ENCODE results near the gene GRIA3.
"Not testable (repeated sequence)": the region's sequence is repeated elsewhere in the genome, so short reads cannot be mapped to it uniquely, and the experiment has no call there.

Gene GRIA3

DNA sequence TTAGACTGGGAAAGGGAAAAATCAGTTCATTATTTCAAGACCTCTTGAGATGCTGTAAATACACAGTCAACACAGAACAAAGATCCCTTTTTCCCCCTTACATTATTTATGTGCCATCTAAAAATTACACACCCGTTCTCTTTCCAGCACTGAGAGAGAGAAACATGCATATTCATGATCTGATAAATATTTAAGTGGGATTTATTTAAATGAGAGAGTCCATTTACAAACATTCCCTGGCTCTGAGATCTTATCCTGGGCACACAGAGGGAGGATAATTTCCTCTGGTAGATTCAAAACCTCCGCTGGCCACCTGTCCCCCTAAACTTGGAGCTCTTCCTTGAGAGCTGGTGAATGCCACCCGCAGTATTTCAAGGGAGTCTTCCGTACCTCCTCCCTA, 88.6 kb downstream of the GRIA3 start:
- Mint-ChIP-seq H3K9me3 (no peaks in the 10 kb centered on the region), H3K36me3 (ENCODE audit: low read depth) (no peaks in the 10 kb centered on the region), H3K27ac (no peak overlapping the region), H3K4me3 (no peak overlapping the region), H3K4me1 (ENCODE audit: low read depth) (no peaks in the 10 kb centered on the region), H3K27me3 (ENCODE audit: low read depth) (no peaks in the 10 kb centered on the region)

DNA sequence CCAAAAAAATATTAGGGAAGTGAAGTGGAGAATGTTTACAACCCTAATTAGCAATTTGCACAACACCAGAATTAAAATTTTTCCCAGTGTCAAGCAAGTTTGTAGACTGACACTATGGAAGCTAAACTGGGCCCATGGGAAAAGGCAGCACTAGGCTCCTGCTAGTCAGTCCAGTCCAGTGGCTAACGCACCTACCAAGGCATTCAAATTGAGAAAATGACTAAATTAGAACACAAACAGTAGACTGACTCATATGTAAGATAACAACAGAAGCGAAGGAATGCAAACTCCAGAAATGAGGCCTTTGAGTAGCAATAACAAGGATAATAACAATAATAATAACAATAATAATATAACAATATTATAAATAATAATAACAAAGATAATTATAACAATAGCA, 90.7 kb downstream of the GRIA3 start:
- Mint-ChIP-seq H3K27me3 (ENCODE audit: low read depth) (no peaks in the 10 kb centered on the region), H3K36me3 (ENCODE audit: low read depth) (no peaks in the 10 kb centered on the region), H3K4me3 (no peak overlapping the region), H3K4me1 (ENCODE audit: low read depth) (no peaks in the 10 kb centered on the region), H3K27ac (no peak overlapping the region), H3K9me3 (no peaks in the 10 kb centered on the region)

DNA sequence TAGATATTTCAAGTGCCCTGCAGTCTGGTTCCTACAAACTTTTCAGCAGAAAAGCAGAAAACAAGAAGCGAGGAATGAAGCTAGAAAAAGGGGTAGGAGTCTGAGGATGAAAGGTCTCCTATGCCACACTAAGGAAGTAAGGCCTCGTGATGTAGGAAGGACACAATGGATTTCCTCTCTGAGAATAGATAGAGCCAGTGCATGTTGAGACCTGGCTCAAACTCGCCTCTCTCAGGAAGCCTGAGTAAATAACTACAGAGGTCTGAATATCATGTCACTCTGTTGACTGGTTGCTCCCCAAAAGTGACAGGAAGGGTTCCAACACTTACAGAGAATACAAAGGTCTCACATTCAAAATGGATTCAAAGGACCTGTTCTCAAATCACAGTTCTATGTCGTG, 93.3 kb downstream of the GRIA3 start:
- no peaks in the 10 kb centered on the region for H3K4me1 Mint-ChIP-seq (ENCODE audit: low read depth)
- no peaks in the 10 kb centered on the region for H3K9me3 Mint-ChIP-seq
- no peaks in the 10 kb centered on the region for H3K27me3 Mint-ChIP-seq (ENCODE audit: low read depth)
- no peaks in the 10 kb centered on the region for H3K36me3 Mint-ChIP-seq (ENCODE audit: low read depth)
- H3K4me3 Mint-ChIP-seq: no peak overlapping the region
- no peak overlapping the region for H3K27ac Mint-ChIP-seq

GRCh38 chrX:123277821-123278220, 93.7 kb downstream of the GRIA3 start:
- Mint-ChIP-seq H3K4me3 (no peak overlapping the region), H3K27ac (no peak overlapping the region), H3K4me1 (ENCODE audit: low read depth) (no peaks in the 10 kb centered on the region), H3K27me3 (ENCODE audit: low read depth) (no peaks in the 10 kb centered on the region), H3K9me3 (no peaks in the 10 kb centered on the region), H3K36me3 (ENCODE audit: low read depth) (no peaks in the 10 kb centered on the region)

- Mint-ChIP-seq H3K27ac (no peak overlapping the region), H3K9me3 (no peaks in the 10 kb centered on the region), H3K4me3 (no peak overlapping the region), H3K27me3 (ENCODE audit: low read depth) (no peaks in the 10 kb centered on the region), H3K4me1 (ENCODE audit: low read depth) (no peaks in the 10 kb centered on the region), H3K36me3 (ENCODE audit: low read depth) (no peaks in the 10 kb centered on the region)
These were observed 98.2 kb downstream of the GRIA3 start for GRCh38 chrX:123282241-123282640.

DNA sequence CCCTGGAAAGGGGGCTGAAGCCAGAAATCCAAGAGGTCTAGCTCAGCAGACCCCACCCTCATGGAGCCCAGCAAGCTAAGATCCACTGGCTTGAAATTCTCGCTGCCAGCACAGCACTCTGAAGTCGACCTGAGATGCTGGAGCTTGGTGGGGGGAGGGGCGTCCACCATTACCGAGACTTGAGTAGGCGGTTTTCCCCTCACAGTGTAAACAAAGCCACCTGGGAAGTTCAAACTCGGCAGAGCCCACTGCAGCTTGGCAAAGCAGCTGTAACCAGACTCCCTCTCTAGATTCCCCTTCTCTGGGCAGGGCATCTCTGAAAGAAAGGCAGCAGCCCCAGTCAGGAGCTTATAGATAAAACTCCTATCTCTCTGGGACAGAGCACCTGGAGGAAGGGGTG, 99.3 kb downstream of the GRIA3 start:
- H3K9me3 Mint-ChIP-seq; H3K27me3 Mint-ChIP-seq (ENCODE audit: low read depth); H3K27ac Mint-ChIP-seq; H3K4me3 Mint-ChIP-seq; H3K36me3 Mint-ChIP-seq (ENCODE audit: low read depth); H3K4me1 Mint-ChIP-seq (ENCODE audit: low read depth): not testable (repeated sequence)

- Mint-ChIP-seq H3K27ac (no peak overlapping the region), H3K36me3 (ENCODE audit: low read depth) (no peaks in the 10 kb centered on the region), H3K9me3 (no peaks in the 10 kb centered on the region), H3K4me3 (no peak overlapping the region), H3K4me1 (ENCODE audit: low read depth) (no peaks in the 10 kb centered on the region), H3K27me3 (ENCODE audit: low read depth) (no peaks in the 10 kb centered on the region)
These were observed 107.5 kb downstream of the GRIA3 start for GRCh38 chrX:123291623-123292022.

DNA sequence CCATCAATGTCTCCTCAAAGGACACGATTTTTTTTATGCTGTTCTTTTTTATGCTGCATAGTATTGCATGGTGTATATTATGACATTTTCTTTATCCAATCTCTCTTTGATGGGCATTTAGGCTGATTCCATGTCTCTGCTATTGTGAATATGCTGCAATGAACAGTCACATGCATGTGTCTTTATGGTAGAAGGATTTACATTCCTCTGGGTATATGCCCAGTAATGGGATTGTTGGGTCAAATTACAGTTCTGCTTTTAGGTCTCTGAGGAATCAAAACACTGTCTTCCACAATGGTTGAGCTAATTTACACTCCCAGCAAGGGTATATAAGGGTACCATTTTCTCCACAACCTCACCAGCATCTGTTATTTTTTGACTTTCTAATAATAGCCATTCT, 113.9 kb downstream of the GRIA3 start:
- Mint-ChIP-seq H3K27me3 (ENCODE audit: low read depth) (no peaks in the 10 kb centered on the region), H3K36me3 (ENCODE audit: low read depth) (no peaks in the 10 kb centered on the region), H3K4me3 (no peak overlapping the region), H3K4me1 (ENCODE audit: low read depth) (no peaks in the 10 kb centered on the region), H3K27ac (no peak overlapping the region), H3K9me3 (no peaks in the 10 kb centered on the region)

GRCh38 chrX:123303429-123303828, 119.4 kb downstream of the GRIA3 start:
- Mint-ChIP-seq H3K27ac (no peak overlapping the region), H3K4me1 (ENCODE audit: low read depth) (no peaks in the 10 kb centered on the region), H3K27me3 (ENCODE audit: low read depth) (no peaks in the 10 kb centered on the region), H3K36me3 (ENCODE audit: low read depth) (no peaks in the 10 kb centered on the region), H3K4me3 (no peak overlapping the region), H3K9me3 (no peaks in the 10 kb centered on the region)

DNA sequence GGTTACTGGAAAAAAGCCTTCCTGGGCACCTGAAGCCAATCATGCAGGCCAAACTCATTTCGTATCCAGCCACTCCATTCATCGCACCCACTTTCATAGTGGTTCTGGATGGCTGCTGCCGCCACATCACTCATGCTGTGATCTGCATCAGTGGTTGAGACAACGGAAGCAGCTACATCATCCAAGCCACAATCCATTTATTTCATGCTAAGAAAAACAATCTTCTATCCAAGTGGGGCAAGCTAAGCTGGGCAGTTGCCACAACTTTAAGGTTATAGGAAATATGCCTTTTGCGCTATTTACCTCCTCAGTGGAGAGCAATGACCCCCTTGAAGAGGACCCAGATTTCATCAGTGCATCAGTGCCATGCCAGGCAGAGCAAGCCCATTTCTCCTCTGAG, 124.6 kb downstream of the GRIA3 start:
- Mint-ChIP-seq H3K27me3 (ENCODE audit: low read depth) (no peaks in the 10 kb centered on the region), H3K9me3 (no peaks in the 10 kb centered on the region), H3K4me3 (no peak overlapping the region), H3K4me1 (ENCODE audit: low read depth) (no peaks in the 10 kb centered on the region), H3K27ac (no peak overlapping the region), H3K36me3 (ENCODE audit: low read depth) (no peaks in the 10 kb centered on the region)

- H3K9me3 Mint-ChIP-seq: no peaks in the 10 kb centered on the region
These were observed 126.0 kb downstream of the GRIA3 start for GRCh38 chrX:123310112-123310511.

GRCh38 chrX:123311486-123311885, 127.4 kb downstream of the GRIA3 start:
- H3K4me3 Mint-ChIP-seq: no peak overlapping the region
- no peaks in the 10 kb centered on the region for H3K4me1 Mint-ChIP-seq (ENCODE audit: low read depth)
- H3K27ac Mint-ChIP-seq: no peak overlapping the region
- no peaks in the 10 kb centered on the region for H3K9me3 Mint-ChIP-seq
- H3K27me3 Mint-ChIP-seq (ENCODE audit: low read depth): no peaks in the 10 kb centered on the region
- H3K36me3 Mint-ChIP-seq (ENCODE audit: low read depth): no peaks in the 10 kb centered on the region

More at GRCh38 chrX:123310112-123310511, 126.0 kb downstream of the GRIA3 start:
- no peaks in the 10 kb centered on the region for H3K27me3 Mint-ChIP-seq (ENCODE audit: low read depth)
- no peak overlapping the region for H3K4me3 Mint-ChIP-seq
- H3K36me3 Mint-ChIP-seq (ENCODE audit: low read depth): no peaks in the 10 kb centered on the region
- no peaks in the 10 kb centered on the region for H3K4me1 Mint-ChIP-seq (ENCODE audit: low read depth)
- no peak overlapping the region for H3K27ac Mint-ChIP-seq

GRCh38 chrX:123313486-123313885, 129.4 kb downstream of the GRIA3 start:
- no peak overlapping the region for H3K27ac Mint-ChIP-seq
- H3K36me3 Mint-ChIP-seq (ENCODE audit: low read depth): no peaks in the 10 kb centered on the region
- no peaks in the 10 kb centered on the region for H3K27me3 Mint-ChIP-seq (ENCODE audit: low read depth)
- no peaks in the 10 kb centered on the region for H3K9me3 Mint-ChIP-seq
- no peak overlapping the region for H3K4me3 Mint-ChIP-seq
- H3K4me1 Mint-ChIP-seq (ENCODE audit: low read depth): no peaks in the 10 kb centered on the region

DNA sequence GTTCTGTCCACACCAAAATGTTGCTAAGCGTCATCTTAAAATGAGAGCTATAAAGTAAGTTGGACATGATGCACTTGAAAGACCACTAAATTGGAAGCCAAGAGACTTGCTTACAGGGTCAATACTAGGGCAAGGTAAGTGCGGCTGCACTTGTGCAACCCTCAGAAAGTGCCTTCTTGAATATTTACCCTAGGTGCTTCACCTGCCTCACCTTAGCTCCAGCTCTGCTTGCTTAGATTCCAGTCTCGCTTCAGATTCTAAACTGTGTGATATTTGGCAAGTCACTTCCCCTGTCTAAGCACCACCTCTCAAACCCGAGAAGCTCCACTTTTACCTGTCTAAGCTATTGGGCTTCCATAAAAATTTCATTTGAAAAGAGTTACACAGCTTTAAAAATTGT, 136.5 kb downstream of the GRIA3 start:
- H3K4me1 Mint-ChIP-seq (ENCODE audit: low read depth): no peaks in the 10 kb centered on the region
- no peaks in the 10 kb centered on the region for H3K9me3 Mint-ChIP-seq
- H3K27me3 Mint-ChIP-seq (ENCODE audit: low read depth): no peaks in the 10 kb centered on the region
- no peaks in the 10 kb centered on the region for H3K36me3 Mint-ChIP-seq (ENCODE audit: low read depth)
- H3K27ac Mint-ChIP-seq: no peak overlapping the region
- H3K4me3 Mint-ChIP-seq: no peak overlapping the region

DNA sequence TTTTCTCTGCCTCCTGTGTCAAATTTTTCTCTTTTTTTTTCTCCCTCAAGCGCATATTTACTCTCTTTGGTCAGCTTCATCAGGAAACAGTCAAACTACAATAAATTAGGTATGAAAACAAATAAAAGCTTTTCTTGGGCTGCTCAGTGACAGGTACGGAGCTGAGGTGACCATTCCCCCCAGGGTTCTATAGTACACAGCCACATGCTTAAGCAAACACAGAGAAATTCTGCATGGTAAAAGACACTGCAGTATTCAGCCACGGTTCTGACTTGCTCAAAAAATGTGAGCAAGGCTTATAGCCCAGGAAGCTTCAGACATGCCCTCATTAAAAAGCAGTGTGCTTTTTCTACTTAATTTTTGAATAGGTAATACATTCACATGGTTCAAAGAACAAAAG, 138.5 kb downstream of the GRIA3 start:
- no peaks in the 10 kb centered on the region for H3K27me3 Mint-ChIP-seq (ENCODE audit: low read depth)
- H3K36me3 Mint-ChIP-seq (ENCODE audit: low read depth): no peaks in the 10 kb centered on the region
- no peak overlapping the region for H3K27ac Mint-ChIP-seq
- no peak overlapping the region for H3K4me3 Mint-ChIP-seq
- H3K4me1 Mint-ChIP-seq (ENCODE audit: low read depth): no peaks in the 10 kb centered on the region
- no peaks in the 10 kb centered on the region for H3K9me3 Mint-ChIP-seq

DNA sequence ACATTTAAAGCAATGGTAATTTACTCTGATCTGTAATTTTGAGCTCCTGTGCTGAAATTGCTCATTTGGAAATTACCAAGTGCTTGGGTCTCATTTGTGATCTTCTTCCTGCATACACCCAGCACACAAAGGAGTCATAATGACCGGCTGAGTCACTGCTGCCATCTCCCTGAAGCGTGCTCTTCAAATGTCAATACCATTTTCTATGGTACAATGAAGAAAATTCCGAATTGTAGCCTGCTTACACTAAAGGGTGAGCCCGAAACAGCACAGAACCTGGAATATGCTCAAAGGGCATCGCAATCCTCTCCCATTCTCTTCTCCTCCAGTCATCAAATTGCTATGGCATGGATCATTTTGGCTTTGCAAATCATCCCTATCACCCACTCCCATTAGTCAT, 140.5 kb downstream of the GRIA3 start:
- no peak overlapping the region for H3K4me3 Mint-ChIP-seq
- no peaks in the 10 kb centered on the region for H3K9me3 Mint-ChIP-seq
- no peaks in the 10 kb centered on the region for H3K27me3 Mint-ChIP-seq (ENCODE audit: low read depth)
- H3K27ac Mint-ChIP-seq: no peak overlapping the region
- H3K4me1 Mint-ChIP-seq (ENCODE audit: low read depth): no peaks in the 10 kb centered on the region
- H3K36me3 Mint-ChIP-seq (ENCODE audit: low read depth): no peaks in the 10 kb centered on the region

Data from T-helper 1 cell treated with Interleukin-12 subunit alpha and Interleukin-12 subunit beta and Interleukin-4 antibody, amounts not matched to agents 30 μg/mL and 1 μg/mL, for 36 hours (primary cell).